ENCODE results near the gene SBK2. TPM values are rescaled to one million over a fixed set of nuclear protein-coding genes. Genes with fewer than 3 reads are reported as not detected.

The SBK2 gene
- total RNA-seq, 2 experiments from 2014 or later: not detected

DNA sequence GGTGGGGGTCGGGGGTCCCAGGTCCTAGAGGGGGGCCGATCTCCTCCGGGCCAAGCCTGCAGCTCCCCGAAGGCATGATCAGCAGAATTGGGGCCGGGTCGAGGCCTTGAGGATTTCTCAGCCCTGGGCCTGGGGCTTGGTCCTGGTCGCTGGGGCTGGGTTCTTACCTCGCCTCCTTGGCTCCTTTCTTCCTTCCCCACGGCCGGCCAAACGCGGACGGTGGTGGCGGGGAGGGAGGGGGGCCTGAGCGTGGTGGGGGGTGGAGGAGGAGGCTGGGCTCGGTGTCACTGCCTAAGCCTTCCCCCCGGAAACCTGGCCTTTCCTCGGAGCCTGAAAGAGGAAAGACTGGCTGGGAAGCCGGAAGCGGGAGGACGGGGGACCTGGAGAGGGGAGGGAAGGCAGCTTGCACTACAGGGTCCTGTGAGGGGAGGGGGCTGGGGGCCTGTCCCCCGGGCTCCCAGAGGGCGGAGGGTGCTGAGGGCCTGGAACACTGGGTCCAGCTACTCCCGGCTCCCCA lies 43.8 kb upstream of the SBK2 start, which contains the start of gene ZNF579:
TSS of gene ZNF579 (minus strand) at position 221 of the 517 bp plus-strand sequence. CDS start 1,209 bp downstream, outside the sequence.
- peak within 1 kb of the TSS; percentile 78 for H3K4me3 ChIP-seq (ENCODE audit: low read length)
- intact Hi-C loops (cut with DNase I, micrococcal nuclease): loop anchor here (2.0 kb wide), 2 partner anchors 18 to 54 kb away; partner anchors contain the start of gene FIZ1 (in 1 of the 2)
- POLR2A ChIA-PET: interaction anchor here (0.7 to 2.7 kb wide), 9 partner anchors 19 to 173 kb away, joined by 3 to 18 read pairs (median 4); partner anchors contain the start of genes FIZ1, UBE2S, ZNF524 and ZNF784
- no peaks in the 10 kb centered on the region for H3K36me3 ChIP-seq (ENCODE audit: insufficient read depth, low read length)
- Mint-ChIP-seq H3K4me3 (peak within 1 kb of the TSS; percentile 89), H3K27me3 (no peaks in the 10 kb centered on the region), H3K36me3 (ENCODE audit: low read depth) (peaks cover 21% of the 10 kb centered on the region), H3K9me3 (no peaks in the 10 kb centered on the region), H3K4me1 (ENCODE audit: low read depth) (peaks cover 31% of the 10 kb centered on the region), H3K27ac (peak within 1 kb of the TSS; percentile 86)
- H3K27ac ChIP-seq (ENCODE audit: low read depth in 1 of 2, low read length in 2 of 2): peak within 1 kb of the TSS; percentile 52 to 69
- peaks cover 25% of the 10 kb centered on the region for H3K4me1 ChIP-seq (ENCODE audit: insufficient read depth, low read length)
- TF ChIP-seq, protein P1, sequence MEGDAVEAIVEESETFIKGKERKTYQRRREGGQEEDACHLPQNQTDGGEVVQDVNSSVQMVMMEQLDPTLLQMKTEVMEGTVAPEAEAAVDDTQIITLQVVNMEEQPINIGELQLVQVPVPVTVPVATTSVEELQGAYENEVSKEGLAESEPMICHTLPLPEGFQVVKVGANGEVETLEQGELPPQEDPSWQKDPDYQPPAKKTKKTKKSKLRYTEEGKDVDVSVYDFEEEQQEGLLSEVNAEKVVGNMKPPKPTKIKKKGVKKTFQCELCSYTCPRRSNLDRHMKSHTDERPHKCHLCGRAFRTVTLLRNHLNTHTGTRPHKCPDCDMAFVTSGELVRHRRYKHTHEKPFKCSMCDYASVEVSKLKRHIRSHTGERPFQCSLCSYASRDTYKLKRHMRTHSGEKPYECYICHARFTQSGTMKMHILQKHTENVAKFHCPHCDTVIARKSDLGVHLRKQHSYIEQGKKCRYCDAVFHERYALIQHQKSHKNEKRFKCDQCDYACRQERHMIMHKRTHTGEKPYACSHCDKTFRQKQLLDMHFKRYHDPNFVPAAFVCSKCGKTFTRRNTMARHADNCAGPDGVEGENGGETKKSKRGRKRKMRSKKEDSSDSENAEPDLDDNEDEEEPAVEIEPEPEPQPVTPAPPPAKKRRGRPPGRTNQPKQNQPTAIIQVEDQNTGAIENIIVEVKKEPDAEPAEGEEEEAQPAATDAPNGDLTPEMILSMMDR (IDR thresholded peaks at IDR 0.05): no peak
- peaks cover 0 to 15% of the 10 kb centered on the region in 2 experiments for H3K9me3 ChIP-seq (ENCODE audit: control insufficient read depth in 1 of 2, insufficient read depth in 1 of 2, low read length in 2 of 2)
- DNase-seq: peak; percentile 53 to 84 (median 66)
- no peaks in the 10 kb centered on the region for H3K27me3 ChIP-seq (ENCODE audit: control insufficient read depth in 1 of 2, insufficient read depth in 2 of 2, low read length in 2 of 2)
- peak; percentile 69 for ATAC-seq (ENCODE audit: poor library complexity)
- CTCF ChIA-PET: interaction anchor here (0.9 to 4.7 kb wide), 3 partner anchors 18 to 52 kb away, joined by 3 to 19 read pairs (median 4); partner anchors contain the start of gene FIZ1

DNA sequence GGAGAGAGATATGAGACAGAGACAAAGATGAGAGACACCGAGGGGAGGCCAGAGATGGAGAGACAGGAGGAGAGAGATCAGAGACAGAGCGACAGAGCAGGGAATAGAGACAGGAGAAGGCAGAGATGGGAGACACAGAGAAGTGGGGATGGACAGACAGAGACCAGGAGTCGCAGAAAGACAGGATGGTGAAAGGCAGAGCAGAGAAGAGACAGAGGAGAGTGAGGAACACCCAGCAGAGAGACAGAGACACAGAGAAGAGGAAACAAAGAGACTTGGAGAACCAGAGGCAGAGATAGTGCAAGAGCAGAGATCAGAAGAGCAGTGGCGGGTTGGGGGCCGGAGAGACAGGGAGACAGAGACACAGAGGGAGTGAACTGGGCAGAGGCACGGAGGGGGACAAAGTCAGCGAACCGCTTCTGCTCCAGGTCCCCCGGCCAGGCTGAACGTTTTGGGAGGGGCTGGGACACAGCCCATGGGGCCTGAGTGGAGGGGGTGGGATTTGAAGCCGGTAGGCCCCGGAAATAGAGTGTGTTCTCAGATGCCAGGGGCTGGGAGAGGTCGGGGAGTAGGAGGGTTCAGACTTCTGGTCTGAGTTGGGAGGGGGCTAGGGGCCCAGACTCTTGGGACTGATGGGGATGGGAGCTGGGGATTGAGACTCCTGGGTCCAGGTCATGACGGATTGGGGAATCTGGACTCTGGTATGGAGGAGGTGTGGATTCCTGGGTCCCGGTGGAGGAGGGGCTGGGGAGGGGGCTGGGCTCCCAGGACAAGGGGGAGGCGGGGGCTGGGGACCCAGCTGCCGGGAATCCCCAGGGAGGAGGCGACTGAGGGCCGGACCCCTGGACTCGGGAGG lies 43.1 kb upstream of the SBK2 start:
- Mint-ChIP-seq H3K4me3 (peak overlapping the region; percentile 89), H3K9me3 (no peaks in the 10 kb centered on the region), H3K4me1 (ENCODE audit: low read depth) (peaks cover 24% of the 10 kb centered on the region), H3K27me3 (no peaks in the 10 kb centered on the region), H3K36me3 (ENCODE audit: low read depth) (peaks cover 21% of the 10 kb centered on the region), H3K27ac (peak overlapping the region; percentile 86)
- H3K27ac ChIP-seq (ENCODE audit: low read depth in 1 of 2, low read length in 2 of 2): peak overlapping the region; percentile 39 to 69
- ATAC-seq (ENCODE audit: poor library complexity) (peak; percentile 58), DNase-seq (peak in 1 of 14 experiments; percentile 42)
- no peaks in the 10 kb centered on the region for H3K27me3 ChIP-seq (ENCODE audit: control insufficient read depth in 1 of 2, insufficient read depth in 2 of 2, low read length in 2 of 2)
- intact Hi-C loops (cut with DNase I, micrococcal nuclease): loop anchor here (2.0 kb wide), 2 partner anchors 19 to 55 kb away; partner anchors contain the start of gene FIZ1 (in 1 of the 2)
- peak overlapping the region; percentile 78 for H3K4me3 ChIP-seq (ENCODE audit: low read length)
- TF ChIP-seq, protein P1 (IDR thresholded peaks at IDR 0.05): no peak
- peaks cover 23% of the 10 kb centered on the region for H3K4me1 ChIP-seq (ENCODE audit: insufficient read depth, low read length)
- CTCF ChIA-PET: interaction anchor here (0.9 to 4.7 kb wide), 2 partner anchors 26 to 52 kb away, joined by 4 to 19 read pairs; no protein-coding TSS in a partner anchor
- no peaks in the 10 kb centered on the region for H3K36me3 ChIP-seq (ENCODE audit: insufficient read depth, low read length)
- POLR2A ChIA-PET: interaction anchor here (0.7 to 2.7 kb wide), 7 partner anchors 20 to 63 kb away, joined by 3 to 18 read pairs (median 5); partner anchors contain the start of genes FIZ1, ZNF524, ZNF784 and ZNF865
- H3K9me3 ChIP-seq (ENCODE audit: control insufficient read depth in 1 of 2, insufficient read depth in 1 of 2, low read length in 2 of 2): peaks cover 0 to 15% of the 10 kb centered on the region in 2 experiments

Data from CD4-positive, alpha-beta T cell (primary cell).